OCI-LY1 (cell line): ENCODE measurements around the gene IFIT1B.

Source experiments
- CTCF ChIP-seq: fragments of 200-600 bp; sonication (generic), shearing (Covaris generic); IDR thresholded peaks from 2 replicates; pipeline ENCODE4 v1.5.1; 2017; ENCODE audit warnings: mild to moderate bottlenecking, antibody characterized with exemption, low read length, moderate library complexity, mixed read lengths
- EZH2 ChIP-seq: fragments of 200-600 bp; sonication (generic), shearing (Covaris generic); IDR thresholded peaks from 2 replicates; pipeline ENCODE4 v1.8.0; 2017; ENCODE audit warnings: borderline replicate concordance, mixed run types, mild to moderate bottlenecking, antibody characterized with exemption, low read length, moderate library complexity, mixed read lengths

GRCh38 chr10:89346405-89347254 lies 31.2 kb upstream of the IFIT1B start:
- TF ChIP-seq CTCF, result no peak
- TF ChIP-seq EZH2, result no peak
